ENCODE measurements around the gene MANBA.

DNA sequence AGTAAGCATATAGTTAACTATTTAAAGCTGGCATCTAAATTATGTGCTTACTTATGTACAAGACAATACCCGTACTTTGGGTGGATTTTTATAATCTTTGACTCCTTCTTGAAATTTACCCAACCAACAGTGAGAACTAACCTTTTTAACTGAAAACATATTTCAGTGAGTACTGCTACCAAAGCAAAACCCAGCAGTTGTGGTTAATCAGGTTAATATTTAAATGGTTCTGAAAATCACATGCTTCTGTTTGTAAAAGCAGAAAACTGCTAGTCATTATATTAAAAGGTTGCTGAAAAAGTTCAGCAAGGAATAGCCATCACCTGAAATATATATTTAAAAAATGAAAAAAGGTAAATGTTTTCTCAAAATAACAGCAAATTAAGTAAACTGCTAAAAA lies 46.6 kb upstream of the MANBA start:
- TF ChIP-seq, protein P1, sequence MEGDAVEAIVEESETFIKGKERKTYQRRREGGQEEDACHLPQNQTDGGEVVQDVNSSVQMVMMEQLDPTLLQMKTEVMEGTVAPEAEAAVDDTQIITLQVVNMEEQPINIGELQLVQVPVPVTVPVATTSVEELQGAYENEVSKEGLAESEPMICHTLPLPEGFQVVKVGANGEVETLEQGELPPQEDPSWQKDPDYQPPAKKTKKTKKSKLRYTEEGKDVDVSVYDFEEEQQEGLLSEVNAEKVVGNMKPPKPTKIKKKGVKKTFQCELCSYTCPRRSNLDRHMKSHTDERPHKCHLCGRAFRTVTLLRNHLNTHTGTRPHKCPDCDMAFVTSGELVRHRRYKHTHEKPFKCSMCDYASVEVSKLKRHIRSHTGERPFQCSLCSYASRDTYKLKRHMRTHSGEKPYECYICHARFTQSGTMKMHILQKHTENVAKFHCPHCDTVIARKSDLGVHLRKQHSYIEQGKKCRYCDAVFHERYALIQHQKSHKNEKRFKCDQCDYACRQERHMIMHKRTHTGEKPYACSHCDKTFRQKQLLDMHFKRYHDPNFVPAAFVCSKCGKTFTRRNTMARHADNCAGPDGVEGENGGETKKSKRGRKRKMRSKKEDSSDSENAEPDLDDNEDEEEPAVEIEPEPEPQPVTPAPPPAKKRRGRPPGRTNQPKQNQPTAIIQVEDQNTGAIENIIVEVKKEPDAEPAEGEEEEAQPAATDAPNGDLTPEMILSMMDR (IDR thresholded peaks at IDR 0.05) = no peak
- TF ChIP-seq POLR2A (IDR thresholded peaks at IDR 0.05) = no peak
